Islet of Langerhans (tissue), 1 donor: Measurements from ENCODE around the gene CSTPP1.

ENCODE experiments used
- FAIRE-seq: peaks from one replicate; lab custom pipeline; 2011; peaks lifted over from hg19 to GRCh38; lab: Jason Lieb, UNC

Gene CSTPP1, protein sequence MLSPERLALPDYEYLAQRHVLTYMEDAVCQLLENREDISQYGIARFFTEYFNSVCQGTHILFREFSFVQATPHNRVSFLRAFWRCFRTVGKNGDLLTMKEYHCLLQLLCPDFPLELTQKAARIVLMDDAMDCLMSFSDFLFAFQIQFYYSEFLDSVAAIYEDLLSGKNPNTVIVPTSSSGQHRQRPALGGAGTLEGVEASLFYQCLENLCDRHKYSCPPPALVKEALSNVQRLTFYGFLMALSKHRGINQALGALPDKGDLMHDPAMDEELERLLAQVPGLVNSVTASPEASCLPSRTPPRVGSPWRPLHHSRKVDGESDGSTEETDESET

DNA sequence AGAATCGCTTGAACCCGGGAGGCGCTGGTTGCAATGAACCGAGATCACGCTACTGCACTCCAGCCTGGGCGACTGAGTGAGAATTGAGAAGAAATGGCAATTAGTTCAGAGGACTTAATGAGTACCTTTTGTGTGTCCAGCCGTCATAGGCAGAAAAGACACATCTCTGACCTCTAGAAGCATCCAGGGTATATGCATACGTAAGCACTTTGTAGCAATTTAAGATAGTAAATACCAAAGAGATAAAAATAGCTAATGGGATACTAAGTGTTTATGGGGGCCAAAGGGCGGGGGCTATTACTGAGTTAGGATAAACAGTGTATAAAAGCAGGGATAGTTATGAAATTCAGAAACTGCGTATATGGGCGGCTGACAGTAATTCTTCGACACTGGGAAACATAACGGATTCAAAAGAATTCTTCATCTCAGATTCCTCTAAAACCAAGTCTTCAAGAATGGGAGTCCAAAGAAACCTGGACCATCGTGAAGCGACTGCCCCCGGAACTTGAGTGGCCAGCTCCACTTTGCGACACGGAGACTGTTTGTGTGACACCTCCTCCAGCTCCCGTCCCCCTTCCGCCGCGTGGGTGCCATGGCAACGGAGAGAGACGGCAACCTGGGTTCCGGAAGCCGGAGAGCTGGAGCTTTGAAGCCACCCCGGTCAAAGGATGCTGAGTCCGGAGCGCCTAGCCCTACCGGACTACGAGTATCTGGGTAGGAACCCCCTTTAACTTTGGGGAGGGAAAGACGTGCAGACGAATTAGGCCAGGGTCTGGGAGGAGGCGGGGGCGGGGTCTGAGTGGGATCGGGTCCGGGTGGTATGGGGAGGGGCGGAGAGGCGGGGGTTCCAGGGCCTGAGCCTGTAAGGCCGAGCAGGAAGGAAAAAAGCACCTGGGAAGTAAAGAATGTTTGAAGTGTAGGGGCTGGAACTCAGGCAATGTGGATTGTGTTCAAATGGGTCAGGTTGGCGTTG lies at the start of gene CSTPP1:
TSS of gene CSTPP1 (plus strand) at position 624 of the 973 bp plus-strand sequence. CDS start at position 669, 45 bp downstream.
- no peak for FAIRE-seq

- no peak for FAIRE-seq
Observed at GRCh38 chr11:46888636-46889035, 47.9 kb upstream of the CSTPP1 start.

GRCh38 chr11:46889251-46889650 lies 47.3 kb upstream of the CSTPP1 start:
- FAIRE-seq, result no peak

DNA sequence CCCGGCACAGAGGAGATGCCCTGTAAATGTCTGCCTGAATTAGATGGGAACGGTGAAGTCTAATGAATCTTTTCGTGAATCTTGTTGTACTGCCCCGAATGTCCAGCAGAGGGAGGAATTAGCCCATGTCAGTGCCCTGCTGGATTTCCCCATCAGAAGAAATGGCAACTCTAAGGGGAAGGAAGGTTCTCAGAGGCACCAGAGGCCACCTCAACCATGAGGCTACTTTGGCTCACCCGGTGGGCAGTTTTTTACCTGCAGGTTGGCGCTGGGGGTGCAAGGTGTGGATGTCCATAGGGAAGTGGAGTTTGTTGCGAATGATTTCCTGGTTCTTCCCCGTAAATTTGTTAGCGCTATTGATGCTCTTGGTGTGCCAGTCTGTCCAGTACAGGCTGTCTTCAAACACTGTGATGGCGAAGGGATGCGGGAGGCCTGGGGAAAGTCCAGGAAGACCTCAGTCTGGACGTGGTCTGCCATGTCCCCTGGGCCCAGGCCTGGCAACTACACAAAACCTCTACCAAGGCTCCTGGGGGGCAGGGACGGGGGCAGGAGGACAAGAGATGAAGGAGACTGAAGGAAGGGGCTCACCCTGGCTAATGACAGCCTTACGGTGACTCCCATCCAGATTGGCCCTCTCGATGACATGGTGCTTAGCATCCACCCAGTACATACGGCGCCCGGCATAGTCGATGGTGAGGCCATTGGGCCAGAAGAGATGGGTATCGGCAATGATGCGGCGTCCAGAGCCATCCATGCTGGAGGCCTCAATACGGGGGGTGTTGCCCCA lies 46.7 kb upstream of the CSTPP1 start:
- peak; percentile 69 for FAIRE-seq

GRCh38 chr11:46890665-46891064 lies 45.9 kb upstream of the CSTPP1 start:
- FAIRE-seq, result no peak

DNA sequence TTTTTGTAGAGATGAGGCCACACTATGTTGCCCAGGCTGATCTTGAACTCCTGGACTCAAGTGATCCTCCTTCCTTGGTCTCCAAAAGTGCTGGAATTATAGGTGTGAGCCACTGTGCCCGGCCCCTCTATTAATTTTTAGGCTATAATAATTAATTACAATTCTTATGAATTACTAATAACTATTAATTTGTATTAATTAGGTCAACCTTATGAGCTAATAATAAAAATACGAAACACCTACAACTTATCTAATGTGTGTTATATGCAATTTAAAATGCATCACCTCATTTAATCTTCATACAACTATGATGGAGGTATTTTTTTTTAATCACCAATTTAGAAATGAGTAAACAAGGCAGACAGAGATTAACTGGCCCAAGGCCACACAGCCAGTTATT lies 44.5 kb upstream of the CSTPP1 start:
- FAIRE-seq, result no peak

DNA sequence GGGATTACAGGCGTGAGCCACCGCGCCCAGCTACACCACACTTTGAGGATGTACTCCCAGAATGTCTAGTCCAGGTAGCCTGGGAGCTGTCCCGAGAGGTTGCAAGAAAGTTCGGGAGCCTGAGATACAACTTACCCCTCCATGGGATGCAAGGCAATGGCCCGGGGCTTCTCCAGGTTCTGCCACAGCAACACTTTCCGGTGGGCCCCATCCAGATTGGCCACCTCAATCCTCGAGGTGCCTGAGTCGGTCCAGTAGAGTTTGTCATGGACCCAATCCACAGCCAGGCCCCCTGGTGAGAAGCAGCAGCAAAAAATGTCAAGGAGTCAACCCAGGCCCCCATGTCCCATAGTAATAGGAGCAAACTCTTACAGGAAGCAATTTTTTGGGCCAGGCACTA lies 43.7 kb upstream of the CSTPP1 start:
- FAIRE-seq, result no peak

GRCh38 chr11:46894506-46894905 lies 42.1 kb upstream of the CSTPP1 start:
- FAIRE-seq, result no peak

GRCh38 chr11:46894961-46895360 lies 41.6 kb upstream of the CSTPP1 start:
- FAIRE-seq, result no peak

- FAIRE-seq, result no peak
Observed at GRCh38 chr11:46895821-46896220, 40.7 kb upstream of the CSTPP1 start.

- FAIRE-seq, result no peak
Observed at GRCh38 chr11:46896719-46897406, 39.7 kb upstream of the CSTPP1 start.

GRCh38 chr11:46898396-46899095 lies 38.0 kb upstream of the CSTPP1 start:
- FAIRE-seq, result no peak

DNA sequence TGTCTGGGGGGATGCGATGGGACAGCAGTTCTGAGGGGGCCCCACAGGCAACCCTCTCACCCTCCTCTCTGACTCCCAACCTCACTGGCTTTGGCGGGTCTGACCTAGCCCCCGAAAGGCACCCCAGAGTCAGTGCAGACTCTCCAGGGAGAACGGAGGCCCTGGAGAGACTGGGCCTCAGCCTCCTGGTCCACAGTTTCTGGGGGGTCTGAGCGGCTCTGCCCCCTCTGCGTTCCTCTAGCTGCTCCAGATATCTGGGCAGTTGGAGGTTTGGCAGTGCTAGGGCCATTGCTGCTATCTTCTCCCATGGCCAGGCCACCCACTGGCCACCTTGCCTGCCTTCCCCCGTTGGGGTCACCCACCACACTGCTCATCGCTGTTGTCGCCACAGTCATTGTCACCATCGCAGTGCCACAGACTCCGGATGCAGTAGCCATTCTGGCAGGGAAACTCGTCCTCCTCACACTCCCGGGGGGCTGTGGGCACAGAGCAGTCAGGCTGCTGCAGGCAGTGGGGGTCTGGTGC lies 37.0 kb upstream of the CSTPP1 start:
- no peak for FAIRE-seq

GRCh38 chr11:46900091-46900746 lies 36.3 kb upstream of the CSTPP1 start:
- no peak for FAIRE-seq

DNA sequence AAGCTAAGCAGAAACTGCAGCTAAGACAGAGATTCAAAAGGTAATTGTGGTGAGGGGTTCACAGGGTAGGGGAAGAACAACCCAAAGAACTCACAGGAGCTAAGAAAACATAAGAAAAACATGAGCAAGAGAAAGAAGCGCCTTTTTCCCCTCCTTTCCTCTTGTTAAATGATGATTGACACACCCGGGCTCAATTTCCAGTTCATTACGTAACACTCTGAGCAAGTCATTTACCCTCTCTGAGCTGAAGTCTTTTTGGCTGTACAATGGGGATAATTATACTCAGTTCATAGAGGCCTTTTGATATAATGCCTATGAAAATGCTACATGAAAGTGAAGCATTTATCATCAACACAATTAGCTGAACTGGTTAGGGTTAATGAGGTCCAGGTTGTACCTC lies 35.4 kb upstream of the CSTPP1 start:
- FAIRE-seq, result no peak

GRCh38 chr11:46902694-46903093 lies 33.9 kb upstream of the CSTPP1 start:
- FAIRE-seq, result no peak

DNA sequence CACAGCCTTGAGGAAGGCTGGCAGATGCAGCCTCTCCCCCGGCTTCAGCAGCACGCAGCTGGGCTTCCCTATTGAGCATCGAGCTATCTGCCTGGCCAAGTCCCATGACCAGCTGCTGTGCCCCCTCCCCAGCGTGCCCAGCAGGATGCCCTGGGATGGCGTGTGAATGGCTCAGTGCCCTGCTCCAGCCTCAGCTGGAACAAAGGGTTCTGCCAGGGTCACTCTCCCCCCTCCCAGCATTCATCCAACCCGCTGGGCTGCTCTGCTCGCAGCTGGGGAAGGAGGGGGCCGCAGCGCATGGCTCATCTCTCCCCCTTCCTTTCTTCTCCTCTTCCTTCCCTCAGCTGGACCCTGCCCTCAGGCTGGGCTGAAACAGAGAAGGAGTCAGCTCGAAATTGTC lies 32.7 kb upstream of the CSTPP1 start:
- no peak for FAIRE-seq

GRCh38 chr11:46905806-46906205 lies 30.8 kb upstream of the CSTPP1 start:
- FAIRE-seq, result no peak

DNA sequence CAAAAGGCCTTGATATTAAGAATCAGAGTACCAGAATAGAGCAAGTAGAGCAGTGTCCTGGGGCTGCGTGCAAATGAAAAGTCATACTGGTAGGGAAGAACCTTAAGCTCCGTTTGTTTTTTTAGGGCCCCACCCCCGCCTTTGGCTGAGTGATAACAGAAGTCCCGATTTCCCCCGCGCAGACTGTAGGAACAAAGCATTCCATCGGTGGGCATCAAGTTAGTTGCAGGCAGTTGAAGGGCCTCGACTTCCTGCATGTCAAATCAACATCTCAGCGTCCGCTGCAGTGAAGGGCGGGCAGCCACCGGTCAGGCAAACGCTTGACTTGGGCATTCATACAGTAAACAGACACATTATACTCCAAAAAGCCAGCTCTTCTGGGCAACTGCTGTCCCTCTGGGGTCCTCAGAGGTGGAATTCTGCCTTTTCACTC lies 29.9 kb upstream of the CSTPP1 start:
- no peak for FAIRE-seq

DNA sequence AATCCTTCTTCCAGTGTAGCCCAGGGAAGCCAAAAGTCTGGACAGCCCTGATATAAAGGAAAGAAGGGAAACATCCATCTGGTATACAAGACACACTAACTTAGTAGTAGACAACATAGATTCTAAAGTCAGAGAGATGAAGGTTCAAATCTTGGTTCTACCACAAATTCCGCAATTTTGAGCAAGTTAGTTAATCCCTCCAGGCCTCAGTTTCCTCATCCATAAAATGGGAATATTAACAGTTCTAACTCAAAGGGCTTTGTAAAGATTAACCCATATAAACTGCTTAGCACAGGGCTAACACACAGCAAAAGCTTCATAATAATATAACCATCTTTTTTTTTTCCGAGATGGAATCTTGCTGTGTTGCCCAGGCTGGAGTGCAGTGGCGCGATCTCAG lies 29.0 kb upstream of the CSTPP1 start:
- no peak for FAIRE-seq
